DND-41 (cell line): ENCODE data around the gene EPB41L4B.

Source experiments
- ATAC-seq: fragments of 200-7000 bp; cut with Tn5 transposase; 3 replicates; pipeline ENCODE4 v1.9.1; 2021; ENCODE audit warnings: low read depth; ENCODE audit not compliant: insufficient read depth
- DNase-seq: peaks from one replicate; pipeline ENCODE4 v3.0.0-alpha.2; 2020
- H2AFZ ChIP-seq: 2 replicates; pipeline ENCODE4 v1.6.0; 2012; ENCODE audit warnings: low read depth, low read length
- H3K27ac ChIP-seq: 2 replicates; pipeline ENCODE4 v1.5.1; 2012; ENCODE audit warnings: low read length, inconsistent platforms
- H3K27me3 ChIP-seq: fragments of 200-600 bp; sonication (generic); 2 replicates; pipeline ENCODE4 v1.6.0; 2012; ENCODE audit warnings: low read length, mild to moderate bottlenecking, inconsistent platforms; ENCODE audit not compliant: insufficient read depth, poor library complexity
- H3K36me3 ChIP-seq: 2 replicates; pipeline ENCODE4 v1.5.1; 2012; ENCODE audit warnings: low read length, inconsistent platforms; ENCODE audit not compliant: insufficient read depth
- H3K4me1 ChIP-seq: 2 replicates; pipeline ENCODE4 v1.5.1; 2012; ENCODE audit warnings: mild to moderate bottlenecking, low read length; ENCODE audit not compliant: insufficient read depth
- H3K4me2 ChIP-seq: 2 replicates; pipeline ENCODE4 v1.6.0; 2012; ENCODE audit warnings: mild to moderate bottlenecking, moderate library complexity, low read length, inconsistent platforms; ENCODE audit not compliant: insufficient read depth
- H3K4me3 ChIP-seq, 2 experiments: fragments of 200-600 bp in 1 of 2; shearing (Covaris generic) in 1 of 2; 2 replicates each; pipeline ENCODE4 v1.5.1; 2012 to 2016; ENCODE audit warnings: inconsistent platforms in 2 of 2, low read length in 2 of 2, mild to moderate bottlenecking in 2 of 2, low read depth in 1 of 2, moderate library complexity in 1 of 2
- H3K79me2 ChIP-seq: 2 replicates; pipeline ENCODE4 v1.6.0; 2012; ENCODE audit warnings: low read length, inconsistent platforms; ENCODE audit not compliant: insufficient read depth
- H3K9ac ChIP-seq: 2 replicates; pipeline ENCODE4 v1.6.0; 2012; ENCODE audit warnings: low read depth, mild to moderate bottlenecking, inconsistent platforms, low read length, moderate library complexity
- H3K9me3 ChIP-seq: 2 replicates; pipeline ENCODE4 v1.5.1; 2012; ENCODE audit warnings: low read length, moderate library complexity, mild to moderate bottlenecking, inconsistent platforms; ENCODE audit not compliant: insufficient read depth, severe bottlenecking
- H4K20me1 ChIP-seq: 2 replicates; pipeline ENCODE4 v1.6.0; 2012; ENCODE audit warnings: low read length; ENCODE audit not compliant: insufficient read depth
- EZH2 ChIP-seq: IDR thresholded peaks from 3 replicates; pipeline ENCODE4 v1.6.1; 2012; ENCODE audit warnings: borderline replicate concordance, low read depth, mild to moderate bottlenecking, moderate library complexity, low read length, inconsistent platforms; ENCODE audit not compliant: severe bottlenecking
- TF ChIP-seq, protein P1 (sequence below): IDR thresholded peaks from 2 replicates; pipeline ENCODE4 v1.5.1; 2012; ENCODE audit warnings: borderline replicate concordance, low read length, moderate library complexity, mild to moderate bottlenecking; ENCODE audit not compliant: poor library complexity, severe bottlenecking; ENCODE audit errors: extremely low read depth

Gene EPB41L4B

DNA sequence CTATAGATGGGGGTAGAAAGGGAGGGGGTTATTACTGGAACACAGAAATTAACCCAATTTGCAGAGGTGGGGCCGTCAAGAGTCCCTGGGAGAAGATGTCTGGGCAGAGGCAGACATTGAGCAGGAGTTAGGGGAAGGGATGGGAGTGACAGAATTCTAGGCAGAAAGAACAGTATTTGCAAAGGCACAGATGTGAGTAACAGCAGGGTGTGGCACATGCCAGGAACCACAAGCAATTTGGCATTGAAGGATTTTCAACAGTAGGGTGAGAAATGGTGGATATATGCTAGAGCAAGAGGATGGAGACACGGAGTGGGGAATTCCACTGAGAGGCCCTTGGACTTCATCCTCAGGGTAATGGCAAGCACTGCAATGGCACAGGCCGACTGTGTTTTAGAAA, 82.2 kb downstream of the EPB41L4B start:
- no peak for DNase-seq
- ATAC-seq = no peak
- no peak overlapping the region for H3K4me2 ChIP-seq

GRCh38 chr9:109238125-109238524, 82.7 kb downstream of the EPB41L4B start:
- Histone ChIP-seq H3K4me1 (no peaks in the 10 kb centered on the region), H3K27ac (no peak overlapping the region), H3K79me2 (no peaks in the 10 kb centered on the region), H4K20me1 (no peaks in the 10 kb centered on the region), H3K27me3 (peaks cover 7% of the 10 kb centered on the region), H3K4me3 (no peak overlapping the region), H2AFZ (no peak overlapping the region), H3K9me3 (no peaks in the 10 kb centered on the region), H3K36me3 (no peaks in the 10 kb centered on the region), H3K9ac (no peak overlapping the region), H3K4me2 (no peak overlapping the region)
- DNase-seq (no peak), ATAC-seq (no peak)
- no peak for TF ChIP-seq EZH2
- TF ChIP-seq, protein P1, sequence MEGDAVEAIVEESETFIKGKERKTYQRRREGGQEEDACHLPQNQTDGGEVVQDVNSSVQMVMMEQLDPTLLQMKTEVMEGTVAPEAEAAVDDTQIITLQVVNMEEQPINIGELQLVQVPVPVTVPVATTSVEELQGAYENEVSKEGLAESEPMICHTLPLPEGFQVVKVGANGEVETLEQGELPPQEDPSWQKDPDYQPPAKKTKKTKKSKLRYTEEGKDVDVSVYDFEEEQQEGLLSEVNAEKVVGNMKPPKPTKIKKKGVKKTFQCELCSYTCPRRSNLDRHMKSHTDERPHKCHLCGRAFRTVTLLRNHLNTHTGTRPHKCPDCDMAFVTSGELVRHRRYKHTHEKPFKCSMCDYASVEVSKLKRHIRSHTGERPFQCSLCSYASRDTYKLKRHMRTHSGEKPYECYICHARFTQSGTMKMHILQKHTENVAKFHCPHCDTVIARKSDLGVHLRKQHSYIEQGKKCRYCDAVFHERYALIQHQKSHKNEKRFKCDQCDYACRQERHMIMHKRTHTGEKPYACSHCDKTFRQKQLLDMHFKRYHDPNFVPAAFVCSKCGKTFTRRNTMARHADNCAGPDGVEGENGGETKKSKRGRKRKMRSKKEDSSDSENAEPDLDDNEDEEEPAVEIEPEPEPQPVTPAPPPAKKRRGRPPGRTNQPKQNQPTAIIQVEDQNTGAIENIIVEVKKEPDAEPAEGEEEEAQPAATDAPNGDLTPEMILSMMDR = no peak

More for the DNA sequence above, 82.2 kb downstream of the EPB41L4B start:
- Histone ChIP-seq H3K27ac (no peak overlapping the region), H3K9me3 (no peaks in the 10 kb centered on the region), H3K36me3 (no peaks in the 10 kb centered on the region), H3K4me1 (no peaks in the 10 kb centered on the region), H2AFZ (no peak overlapping the region), H3K9ac (no peak overlapping the region), H4K20me1 (no peaks in the 10 kb centered on the region), H3K4me3 (no peak overlapping the region), H3K27me3 (peaks cover 7% of the 10 kb centered on the region), H3K79me2 (no peaks in the 10 kb centered on the region)
- TF ChIP-seq, protein P1 = no peak
- no peak for TF ChIP-seq EZH2

- Histone ChIP-seq H3K79me2 (no peaks in the 10 kb centered on the region), H3K4me2 (no peak overlapping the region), H3K4me1 (no peaks in the 10 kb centered on the region), H2AFZ (no peak overlapping the region), H3K4me3 (no peak overlapping the region), H4K20me1 (no peaks in the 10 kb centered on the region; the same call in 1 of the 2 replicates), H3K9me3 (no peaks in the 10 kb centered on the region), H3K36me3 (no peaks in the 10 kb centered on the region), H3K9ac (no peak overlapping the region), H3K27me3 (peaks cover 20% of the 10 kb centered on the region), H3K27ac (no peak overlapping the region)
- no peak for ATAC-seq
- DNase-seq = no peak
- TF ChIP-seq, protein P1 = no peak
- no peak for TF ChIP-seq EZH2
These were observed 88.2 kb downstream of the EPB41L4B start for GRCh38 chr9:109232449-109233237.
